Lower lobe of right lung (tissue), 2 donors: ENCODE results near the gene PACS2. TPM values are rescaled to one million over a fixed set of nuclear protein-coding genes. Genes with fewer than 3 reads are reported as not detected.

ENCODE experiments used
- ATAC-seq, 2 donors: fragments of 200-7000 bp; cut with Tn5 transposase; one replicate each; pipeline ENCODE4 v1.9.1; 2020 to 2022; ENCODE audit warnings: mild to moderate bottlenecking in 2 of 2, moderate library complexity in 2 of 2
- DNase-seq: peaks from one replicate; pipeline ENCODE4 v3.0.0-alpha.2; 2020
- H3K27ac ChIP-seq: fragments of 200-600 bp; one replicate; pipeline ENCODE4 v1.8.0; 2022
- H3K27me3 ChIP-seq: fragments of 200-600 bp; one replicate; pipeline ENCODE4 v1.8.0; 2022; ENCODE audit warnings: low read depth
- H3K36me3 ChIP-seq: fragments of 200-600 bp; one replicate; pipeline ENCODE4 v1.8.0; 2022; ENCODE audit warnings: mild to moderate bottlenecking
- H3K4me1 ChIP-seq: fragments of 200-600 bp; one replicate; pipeline ENCODE4 v1.8.0; 2022
- H3K4me3 ChIP-seq: fragments of 200-600 bp; one replicate; pipeline ENCODE4 v1.8.0; 2022; ENCODE audit warnings: mild to moderate bottlenecking
- H3K9me3 ChIP-seq: fragments of 200-600 bp; one replicate; pipeline ENCODE4 v1.8.0; 2022
- intact Hi-C: fragments of 100-400 bp; cut with DNase I; formaldehyde crosslinking; loops from one replicate; pipeline ENCODE4 v1.11.0; 2022
- total RNA-seq: library from RNA; stranded (reverse); fragmentation: NEBNext Ultra II Directional; extraction: Animal tissue kit (Norgen Biotek cat#: 25700); gene quantifications from one replicate; pipeline ENCODE4 v1.2.1, GENCODE V29; 2021
- TF ChIP-seq, protein P1 (sequence below): fragments of 200-600 bp; IDR thresholded peaks from one replicate; pipeline ENCODE4 v1.8.0; 2022; ENCODE audit warnings: antibody characterized with exemption, mild to moderate bottlenecking
- donor health status: DM: no; HTN: yes; CAD: no; lungs with severe emphysema.

The PACS2 gene
- total RNA-seq, 1 donor from 2014 or later, result 79.7 TPM

DNA sequence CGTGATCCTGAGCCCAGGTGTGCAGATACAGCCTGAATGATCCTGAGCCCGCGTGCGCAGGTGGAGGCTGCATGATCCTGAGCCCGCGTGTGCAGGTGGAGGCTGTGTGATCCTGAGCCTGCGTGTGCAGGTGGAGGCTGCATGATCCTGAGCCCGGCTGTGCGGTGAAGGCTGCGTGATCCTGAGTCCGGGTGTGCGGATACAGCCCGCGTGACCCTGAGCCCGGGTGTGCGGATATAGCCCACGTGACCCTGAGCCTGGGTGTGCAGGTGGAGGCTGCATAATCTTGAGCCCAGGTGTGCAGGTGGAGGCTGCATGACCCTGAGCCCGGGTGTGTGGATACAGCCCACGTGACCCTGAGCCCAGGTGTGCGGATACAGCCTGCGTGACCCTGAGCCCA, 34.0 kb upstream of the PACS2 start:
- ATAC-seq (no peak), DNase-seq (no peak)
- intact Hi-C loops, result no loop called here
- Histone ChIP-seq H3K4me1 (peaks cover 13% of the 10 kb centered on the region), H3K36me3 (peaks cover 13% of the 10 kb centered on the region), H3K4me3 (no peak overlapping the region), H3K27me3 (no peaks in the 10 kb centered on the region), H3K27ac (no peak overlapping the region), H3K9me3 (no peaks in the 10 kb centered on the region)
- TF ChIP-seq, protein P1, sequence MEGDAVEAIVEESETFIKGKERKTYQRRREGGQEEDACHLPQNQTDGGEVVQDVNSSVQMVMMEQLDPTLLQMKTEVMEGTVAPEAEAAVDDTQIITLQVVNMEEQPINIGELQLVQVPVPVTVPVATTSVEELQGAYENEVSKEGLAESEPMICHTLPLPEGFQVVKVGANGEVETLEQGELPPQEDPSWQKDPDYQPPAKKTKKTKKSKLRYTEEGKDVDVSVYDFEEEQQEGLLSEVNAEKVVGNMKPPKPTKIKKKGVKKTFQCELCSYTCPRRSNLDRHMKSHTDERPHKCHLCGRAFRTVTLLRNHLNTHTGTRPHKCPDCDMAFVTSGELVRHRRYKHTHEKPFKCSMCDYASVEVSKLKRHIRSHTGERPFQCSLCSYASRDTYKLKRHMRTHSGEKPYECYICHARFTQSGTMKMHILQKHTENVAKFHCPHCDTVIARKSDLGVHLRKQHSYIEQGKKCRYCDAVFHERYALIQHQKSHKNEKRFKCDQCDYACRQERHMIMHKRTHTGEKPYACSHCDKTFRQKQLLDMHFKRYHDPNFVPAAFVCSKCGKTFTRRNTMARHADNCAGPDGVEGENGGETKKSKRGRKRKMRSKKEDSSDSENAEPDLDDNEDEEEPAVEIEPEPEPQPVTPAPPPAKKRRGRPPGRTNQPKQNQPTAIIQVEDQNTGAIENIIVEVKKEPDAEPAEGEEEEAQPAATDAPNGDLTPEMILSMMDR, result no peak

- Histone ChIP-seq H3K36me3 (peaks cover 13% of the 10 kb centered on the region), H3K9me3 (no peaks in the 10 kb centered on the region), H3K4me1 (peaks cover 12% of the 10 kb centered on the region), H3K4me3 (no peak overlapping the region), H3K27me3 (no peaks in the 10 kb centered on the region), H3K27ac (no peak overlapping the region)
- DNase-seq (no peak), ATAC-seq (peak; percentile 56 to 67)
- intact Hi-C loops, result no loop called here
- TF ChIP-seq, protein P1, result peak; percentile 55
Observed at GRCh38 chr14:105281371-105282097, 33.0 kb upstream of the PACS2 start.

DNA sequence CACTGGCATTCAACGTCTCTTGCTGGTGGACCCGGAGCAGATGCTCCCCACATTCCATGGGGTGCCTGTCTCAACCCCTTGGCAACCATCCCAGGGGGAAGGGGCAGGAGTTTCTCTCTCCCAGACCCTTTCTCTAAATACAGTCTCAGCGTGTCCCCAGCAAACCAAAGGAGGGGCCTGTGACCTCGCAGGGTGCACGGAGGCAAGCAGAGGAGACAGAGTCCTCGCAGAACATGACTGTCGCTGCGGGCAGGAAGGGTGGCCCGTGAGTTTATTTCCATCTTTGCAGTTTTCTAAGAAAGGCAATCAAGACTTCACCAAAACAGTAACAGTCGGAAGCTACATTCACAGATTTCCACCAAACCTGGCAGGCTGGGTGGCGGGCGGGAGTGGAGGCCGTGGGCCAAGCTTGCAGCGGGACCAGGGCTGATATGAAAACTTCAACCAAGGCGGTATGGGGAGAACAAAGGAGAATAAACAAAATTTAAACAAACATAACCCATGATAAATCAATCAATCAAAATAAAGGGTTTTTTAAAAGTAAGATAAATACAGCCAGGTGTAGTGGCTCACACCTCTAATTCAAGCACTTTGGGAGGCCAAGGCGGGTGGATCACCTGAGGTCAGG, 32.3 kb upstream of the PACS2 start:
- no peak for DNase-seq
- no peak for ATAC-seq

GRCh38 chr14:105283028-105283427, 31.5 kb upstream of the PACS2 start:
- no peak overlapping the region for H3K27ac ChIP-seq
- H3K36me3 ChIP-seq, result peaks cover 13% of the 10 kb centered on the region
- no peaks in the 10 kb centered on the region for H3K9me3 ChIP-seq
- no peak for ATAC-seq
- H3K4me1 ChIP-seq, result peaks cover 9% of the 10 kb centered on the region
- intact Hi-C loops, result no loop called here
- TF ChIP-seq, protein P1, result no peak
- H3K4me3 ChIP-seq, result no peak overlapping the region
- H3K27me3 ChIP-seq, result no peaks in the 10 kb centered on the region
- no peak for DNase-seq

More for the DNA sequence above, 32.3 kb upstream of the PACS2 start:
- H3K27me3 ChIP-seq, result no peaks in the 10 kb centered on the region
- H3K36me3 ChIP-seq, result peaks cover 13% of the 10 kb centered on the region
- no peak overlapping the region for H3K4me3 ChIP-seq
- intact Hi-C loops, result no loop called here
- TF ChIP-seq, protein P1, result peak; percentile 11
- no peaks in the 10 kb centered on the region for H3K9me3 ChIP-seq
- H3K4me1 ChIP-seq, result peaks cover 12% of the 10 kb centered on the region
- no peak overlapping the region for H3K27ac ChIP-seq

GRCh38 chr14:105283899-105284298, 30.6 kb upstream of the PACS2 start:
- intact Hi-C loops, result no loop called here
- no peaks in the 10 kb centered on the region for H3K27me3 ChIP-seq
- DNase-seq, result no peak
- peaks cover 9% of the 10 kb centered on the region for H3K4me1 ChIP-seq
- ATAC-seq, result no peak
- no peaks in the 10 kb centered on the region for H3K9me3 ChIP-seq
- H3K4me3 ChIP-seq, result no peak overlapping the region
- TF ChIP-seq, protein P1, result no peak
- peak overlapping the region; percentile 36 for H3K27ac ChIP-seq
- peaks cover 13% of the 10 kb centered on the region for H3K36me3 ChIP-seq
